ENCODE results near the gene SQOR.

Gene SQOR

GRCh38 chr15:45705510-45706473 lies 71.0 kb downstream of the SQOR start:
- peak; percentile 35 to 43 for DNase-seq (ENCODE audit: low read depth in 2 of 2)

GRCh38 chr15:45710657-45711056 lies 75.8 kb downstream of the SQOR start:
- DNase-seq (ENCODE audit: low read depth in 2 of 2) = no peak

DNA sequence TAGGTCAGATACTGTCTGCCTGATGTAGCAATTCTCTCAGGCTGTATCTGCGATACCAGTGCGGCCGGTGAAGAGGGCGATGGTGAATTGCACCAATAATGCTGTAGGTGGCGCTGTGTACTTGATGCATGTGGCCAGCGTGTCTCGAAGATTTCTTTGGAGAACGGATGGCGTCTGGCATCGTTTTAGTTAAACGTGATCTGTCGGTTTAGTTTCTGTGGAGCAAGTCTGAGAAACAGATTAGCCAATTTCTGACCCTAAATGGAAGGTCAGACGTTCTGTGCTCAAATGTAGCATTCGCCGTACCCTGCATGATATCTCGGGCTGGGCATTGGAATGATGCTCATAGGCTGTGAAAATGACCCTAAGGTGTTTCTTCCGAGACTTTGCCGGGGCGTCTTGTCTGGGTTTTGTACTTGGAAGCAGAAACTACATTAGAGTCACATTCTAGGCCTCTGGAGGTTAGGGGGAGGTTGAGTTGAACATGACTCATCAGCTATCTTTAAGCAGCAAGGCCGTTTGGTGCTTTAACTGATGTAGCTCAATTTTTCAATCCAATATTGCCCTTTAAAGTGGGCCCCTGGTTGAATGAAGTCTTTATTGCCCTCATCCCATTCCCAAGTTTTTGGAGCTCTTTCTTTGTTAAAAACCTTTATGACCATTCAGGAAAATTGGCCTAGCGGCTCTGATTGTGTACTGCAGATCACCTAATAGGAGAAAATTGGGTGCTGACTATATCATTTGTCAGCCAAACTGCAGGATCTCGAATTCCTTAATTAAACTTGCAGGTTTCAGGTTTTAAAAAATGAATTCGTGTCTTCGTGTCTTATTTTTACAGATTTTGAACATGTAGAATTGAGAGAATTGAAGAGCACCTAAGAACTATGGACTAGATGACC lies 80.0 kb downstream of the SQOR start:
- no peak for DNase-seq (ENCODE audit: low read depth in 2 of 2)

DNA sequence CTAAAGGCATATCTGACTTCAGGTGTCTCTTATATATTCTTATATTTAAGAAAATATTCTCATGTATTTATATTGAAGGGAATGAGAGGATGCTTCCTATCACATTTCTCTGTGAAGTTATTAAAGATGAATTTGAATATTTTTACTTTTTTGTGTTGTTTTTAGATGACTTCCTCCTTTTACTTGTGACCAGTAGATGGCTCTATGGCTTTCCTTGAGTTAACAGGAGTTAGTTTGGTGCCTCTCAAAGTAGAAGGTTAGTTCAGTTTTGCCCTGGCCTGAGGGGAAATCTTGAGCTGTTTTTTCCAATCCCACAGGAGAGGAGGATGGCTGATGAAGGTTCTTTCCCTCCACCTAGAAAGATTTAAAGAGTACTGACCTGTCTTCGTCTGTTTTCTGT lies 80.7 kb downstream of the SQOR start:
- DNase-seq (ENCODE audit: low read depth in 2 of 2) = no peak

DNA sequence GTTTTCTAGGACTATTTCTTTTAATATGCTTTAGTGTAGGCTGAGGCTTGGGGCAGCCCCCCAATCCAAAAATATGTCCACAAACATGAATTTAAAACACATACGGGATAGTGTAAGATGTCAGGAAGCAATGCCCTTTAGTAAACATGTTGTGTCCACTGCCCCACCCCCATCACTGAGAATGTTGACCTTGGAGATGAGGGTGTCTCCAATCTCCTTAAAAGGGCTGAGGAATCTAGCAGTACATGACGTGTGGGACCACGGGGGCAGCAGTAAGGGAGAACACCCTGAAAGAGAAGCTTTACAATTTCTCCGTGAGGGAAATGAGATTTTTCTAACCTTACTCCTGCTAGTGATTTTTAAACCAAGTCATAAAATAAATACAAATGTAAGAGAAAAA lies 84.7 kb downstream of the SQOR start:
- no peak for DNase-seq (ENCODE audit: low read depth in 2 of 2)

DNA sequence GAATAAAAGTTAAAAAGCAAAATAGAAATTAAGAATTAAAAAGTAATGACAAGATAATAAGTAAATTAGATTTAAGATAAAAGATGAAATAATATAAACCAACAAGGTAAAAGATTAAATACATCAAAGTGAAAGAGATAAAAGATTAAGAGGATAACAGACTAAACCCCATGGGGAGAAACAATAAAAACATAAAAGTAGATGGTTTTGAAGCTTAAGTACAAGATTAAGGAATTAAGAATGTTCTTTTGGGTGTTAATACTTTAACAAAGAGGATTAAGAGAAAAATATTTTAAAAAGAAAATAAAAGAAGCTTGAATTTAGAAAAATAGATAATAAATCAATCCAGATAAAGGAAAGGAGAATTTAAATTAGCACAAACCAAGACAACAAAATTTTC lies 85.4 kb downstream of the SQOR start:
- no peak for DNase-seq (ENCODE audit: low read depth in 2 of 2)

DNA sequence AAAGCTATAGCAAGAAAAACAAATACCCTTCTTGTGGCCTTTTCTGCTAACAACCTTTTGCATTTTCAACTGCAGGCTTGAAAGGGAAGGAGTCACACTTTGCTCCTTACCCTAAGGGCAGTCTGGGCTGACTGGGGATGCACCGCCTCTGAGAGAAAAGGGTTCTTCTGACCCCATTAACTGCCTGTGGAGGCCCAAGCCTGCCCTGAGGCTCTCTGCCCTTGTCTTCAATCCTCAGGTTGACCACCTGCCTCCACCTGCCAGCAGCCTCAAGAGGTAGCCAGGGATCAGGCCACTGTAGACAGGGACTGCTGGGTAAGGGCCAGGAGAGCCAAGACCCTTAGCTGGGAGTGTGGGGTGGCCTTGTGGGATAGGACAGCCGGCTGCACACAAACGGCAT lies 93.8 kb downstream of the SQOR start:
- no peak for DNase-seq (ENCODE audit: low read depth in 2 of 2)

DNA sequence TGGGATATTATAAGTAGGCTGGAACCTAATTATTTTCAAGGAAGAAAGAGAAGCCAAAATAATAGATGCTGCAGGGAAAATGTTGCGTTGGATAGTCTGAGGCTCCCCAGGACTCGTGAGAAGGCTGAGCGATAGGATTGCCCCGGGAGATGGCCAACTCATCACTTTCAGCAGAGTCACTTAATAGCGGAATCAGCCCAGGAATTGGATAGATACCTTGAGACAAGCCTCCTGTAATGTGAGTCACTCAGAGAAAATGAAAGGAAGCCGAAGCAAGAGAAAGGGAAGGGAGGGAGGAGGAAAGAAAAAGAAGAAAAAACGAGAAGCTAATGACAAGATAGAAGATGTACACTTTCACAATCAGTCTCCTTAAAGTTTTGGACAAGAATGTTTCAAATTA lies 94.3 kb downstream of the SQOR start:
- DNase-seq (ENCODE audit: low read depth in 2 of 2) = no peak

GRCh38 chr15:45731343-45731742 lies 96.5 kb downstream of the SQOR start:
- DNase-seq (ENCODE audit: low read depth in 2 of 2) = no peak

DNA sequence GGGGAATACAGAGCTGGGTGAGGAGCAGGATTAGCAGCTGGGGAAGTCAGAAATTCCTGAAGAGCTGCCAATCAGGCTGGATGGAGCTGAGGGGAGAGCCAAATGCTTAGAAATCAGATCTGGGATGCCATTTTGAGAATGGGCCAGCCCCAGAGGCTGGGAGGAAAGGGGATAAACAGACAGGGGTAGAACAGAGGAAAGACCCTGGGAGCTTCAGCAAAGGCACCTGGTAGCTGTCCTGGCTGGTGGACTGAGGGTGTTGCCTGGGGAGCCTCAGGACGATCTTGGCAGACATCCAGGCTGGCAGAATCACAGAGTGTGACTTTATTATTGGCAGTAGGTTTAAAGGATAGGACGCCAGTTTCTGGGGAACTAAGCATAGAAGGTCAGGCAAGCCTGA lies 97.8 kb downstream of the SQOR start:
- DNase-seq (ENCODE audit: low read depth in 2 of 2) = no peak

GRCh38 chr15:45734260-45734711 lies 99.5 kb downstream of the SQOR start:
- DNase-seq (ENCODE audit: low read depth in 2 of 2) = no peak

All from activated CD8-positive, alpha-beta memory T cell treated with anti-CD3 and anti-CD28 coated beads for 4 hours (primary cell).